Measurements from ENCODE around the gene ELOVL5.
A peak's percentile ranks its signal among the peaks of the same experiment; 100 is the strongest.
"Not testable (repeated sequence)": the region's sequence is repeated elsewhere in the genome, so short reads cannot be mapped to it uniquely, and the experiment has no call there.

Gene ELOVL5, protein sequence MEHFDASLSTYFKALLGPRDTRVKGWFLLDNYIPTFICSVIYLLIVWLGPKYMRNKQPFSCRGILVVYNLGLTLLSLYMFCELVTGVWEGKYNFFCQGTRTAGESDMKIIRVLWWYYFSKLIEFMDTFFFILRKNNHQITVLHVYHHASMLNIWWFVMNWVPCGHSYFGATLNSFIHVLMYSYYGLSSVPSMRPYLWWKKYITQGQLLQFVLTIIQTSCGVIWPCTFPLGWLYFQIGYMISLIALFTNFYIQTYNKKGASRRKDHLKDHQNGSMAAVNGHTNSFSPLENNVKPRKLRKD

DNA sequence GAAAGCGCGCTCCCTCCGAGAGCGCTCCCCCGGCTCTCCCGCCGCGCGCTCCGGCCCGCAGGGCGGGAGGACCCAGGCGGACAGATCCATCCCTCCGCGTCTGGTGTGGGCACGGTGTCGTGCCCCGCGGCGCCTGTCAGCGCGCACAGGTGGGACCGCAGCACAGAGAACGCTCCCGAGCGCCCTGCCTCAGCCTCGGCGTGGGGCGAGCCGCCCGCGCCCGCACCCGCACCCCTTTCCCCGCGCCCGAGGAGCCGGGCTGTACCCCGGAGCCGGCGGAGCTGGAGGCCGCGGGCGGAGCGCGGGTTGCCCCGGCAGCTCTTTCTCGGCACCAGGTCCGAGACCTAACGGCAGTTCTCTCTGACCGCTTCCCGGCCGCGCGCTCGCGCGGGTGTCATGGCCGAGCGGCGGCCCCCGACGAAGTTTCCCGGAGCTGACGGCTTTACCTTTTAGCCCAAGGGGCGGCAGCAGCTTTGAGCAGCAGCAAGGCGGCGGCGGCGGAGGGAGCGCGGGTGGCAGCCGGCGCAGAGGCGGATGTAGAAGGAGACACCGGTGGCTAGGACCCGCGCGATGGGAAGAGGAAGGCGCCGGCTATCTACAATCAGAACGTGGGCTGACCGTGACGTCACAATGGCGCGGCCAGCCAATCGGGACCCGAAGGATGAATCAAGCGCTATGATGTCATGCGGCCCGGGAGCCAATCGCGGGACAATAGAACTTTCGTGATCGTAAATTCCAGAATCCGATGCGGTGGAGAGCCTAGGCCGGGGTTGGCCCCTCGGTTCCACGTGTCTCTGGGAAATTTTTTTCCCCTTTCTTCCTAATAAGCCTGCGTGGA lies at the start of gene ELOVL5:
Gene ELOVL5 (minus strand): TSS at position 580 of the 838 bp plus-strand sequence. CDS start 53,251 bp downstream, outside the sequence.
- DNase-seq, result peak; percentile 93

DNA sequence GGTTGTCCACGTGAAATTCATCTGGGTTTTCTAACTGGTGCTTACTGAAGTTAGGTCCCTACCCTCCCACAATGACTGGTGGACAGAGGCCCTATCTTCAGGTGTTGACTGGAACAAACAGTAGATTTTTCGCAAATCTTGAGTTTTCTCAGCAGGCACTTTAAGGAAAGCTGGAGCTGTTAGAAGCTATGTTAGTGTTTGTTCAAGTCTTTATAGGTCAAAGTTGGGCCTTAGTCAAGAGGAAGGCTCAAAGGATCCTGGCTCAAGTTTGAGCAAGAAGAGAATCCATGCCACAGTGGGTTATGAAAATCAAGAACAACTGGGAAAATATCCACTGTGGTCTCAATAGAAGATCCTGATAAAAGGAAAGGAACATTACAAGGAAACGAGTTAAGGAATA lies 48.5 kb upstream of the ELOVL5 start:
- DNase-seq, result no peak

DNA sequence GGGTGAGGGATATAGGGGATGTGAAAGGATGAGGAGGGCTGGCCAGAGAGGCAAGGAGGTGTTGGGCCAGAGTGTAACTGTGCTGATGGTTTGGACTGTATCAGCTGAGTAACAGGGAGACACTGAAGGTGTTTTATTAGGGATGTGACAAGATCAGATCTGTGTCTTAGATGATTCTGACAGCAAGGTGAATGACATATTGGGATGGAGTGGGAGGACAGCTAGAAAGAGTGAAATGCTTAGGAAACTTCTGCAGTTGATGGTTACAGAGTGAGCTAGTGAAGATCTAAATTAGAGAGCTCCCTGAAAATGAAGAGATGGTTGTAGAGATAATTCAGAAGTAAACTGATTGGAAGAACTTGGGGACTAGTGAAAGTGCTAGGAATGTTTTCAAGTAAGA lies 47.2 kb upstream of the ELOVL5 start:
- no peak for DNase-seq

DNA sequence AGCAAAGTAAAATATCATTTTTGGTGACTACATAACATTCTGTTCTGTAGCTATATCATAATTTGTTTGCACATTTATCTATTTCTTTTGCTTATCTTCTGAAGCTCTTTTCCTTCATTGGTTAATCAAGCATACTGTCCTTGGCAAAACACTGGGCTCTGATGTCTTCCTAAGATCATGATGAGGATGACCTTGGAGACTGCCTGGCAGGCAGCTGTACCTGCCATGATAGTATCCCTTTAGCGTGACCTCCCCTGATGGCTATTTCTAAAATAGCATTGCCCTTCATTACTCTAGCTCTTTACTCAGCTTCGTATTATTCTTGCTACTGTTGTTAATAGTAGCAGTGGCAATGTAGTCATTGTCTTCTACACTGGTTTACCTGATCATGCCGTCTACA lies 46.0 kb upstream of the ELOVL5 start:
- DNase-seq, result no peak

DNA sequence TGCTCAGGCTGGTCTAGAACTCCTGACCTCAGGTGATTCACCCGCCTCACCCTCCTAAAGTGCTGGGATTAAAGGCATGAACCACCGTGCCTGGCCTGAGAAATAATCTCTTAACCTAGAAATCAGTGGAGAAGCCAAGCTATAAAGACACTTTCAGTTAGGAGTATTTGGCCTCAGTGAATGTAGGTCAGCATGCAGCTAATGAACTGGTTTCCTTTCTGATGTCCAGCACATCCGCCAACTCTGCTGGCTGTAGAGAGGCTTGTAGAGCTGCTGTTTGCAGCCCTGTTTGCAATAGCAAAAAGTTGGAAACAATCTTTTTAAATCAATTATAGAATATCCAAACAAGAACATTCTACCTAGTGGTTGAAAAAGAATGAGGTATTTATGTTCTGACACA lies 42.4 kb upstream of the ELOVL5 start:
- no peak for DNase-seq

DNA sequence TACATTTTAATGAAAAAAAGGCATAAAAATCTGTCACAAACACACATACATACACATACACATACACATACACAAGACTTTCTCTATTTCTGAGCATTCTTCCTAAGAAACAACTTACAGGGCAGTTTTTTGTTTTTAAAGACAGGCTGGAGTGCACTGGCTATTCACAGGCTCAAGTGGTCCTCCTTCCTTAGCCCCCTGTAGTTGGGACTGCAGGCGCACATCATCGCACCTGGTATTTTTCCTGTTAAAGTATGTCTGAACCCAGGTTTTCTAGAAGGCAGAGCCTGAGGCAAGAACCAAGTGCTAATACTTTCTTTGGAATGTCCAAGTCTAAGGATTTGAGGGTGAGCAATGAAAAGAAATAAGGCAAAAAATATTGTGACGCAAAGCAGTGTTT lies 41.3 kb upstream of the ELOVL5 start:
- DNase-seq, result no peak

DNA sequence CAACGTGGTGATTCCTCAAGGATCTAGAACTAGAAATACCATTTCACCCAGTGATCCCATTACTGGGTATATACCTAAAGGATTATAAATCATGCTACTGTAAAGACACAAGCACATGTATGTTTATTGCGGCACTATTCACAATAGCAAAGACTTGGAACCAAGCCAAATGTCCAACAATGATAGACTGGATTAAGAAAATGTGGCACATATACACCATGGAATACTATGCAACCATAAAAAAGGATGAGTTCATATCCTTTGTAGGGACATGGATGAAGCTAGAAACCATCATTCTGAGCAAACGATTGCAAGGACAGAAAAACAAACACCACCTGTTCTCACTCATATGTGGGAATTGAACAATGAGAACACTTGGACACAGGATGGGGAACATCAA lies 39.9 kb upstream of the ELOVL5 start:
- not testable (repeated sequence) for DNase-seq

DNA sequence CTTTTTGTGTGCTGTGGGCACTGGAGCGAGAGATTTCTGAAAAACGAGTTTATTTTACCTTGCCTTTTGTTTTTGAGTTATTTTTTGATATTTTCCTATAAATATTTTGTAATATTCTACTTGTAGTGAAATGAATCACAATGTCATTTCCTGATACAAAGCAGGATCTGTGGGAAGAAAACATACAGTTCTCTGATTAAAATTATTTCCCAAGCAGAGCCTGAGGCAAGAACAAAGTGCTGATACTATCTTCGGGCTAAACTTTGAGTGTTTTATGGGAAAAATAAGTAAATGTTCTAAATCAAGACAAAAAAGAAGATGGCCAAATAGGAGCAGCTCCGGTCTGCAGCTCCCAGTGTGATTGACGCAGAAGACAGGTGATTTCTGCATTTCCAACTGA lies 33.7 kb upstream of the ELOVL5 start:
- no peak for DNase-seq

DNA sequence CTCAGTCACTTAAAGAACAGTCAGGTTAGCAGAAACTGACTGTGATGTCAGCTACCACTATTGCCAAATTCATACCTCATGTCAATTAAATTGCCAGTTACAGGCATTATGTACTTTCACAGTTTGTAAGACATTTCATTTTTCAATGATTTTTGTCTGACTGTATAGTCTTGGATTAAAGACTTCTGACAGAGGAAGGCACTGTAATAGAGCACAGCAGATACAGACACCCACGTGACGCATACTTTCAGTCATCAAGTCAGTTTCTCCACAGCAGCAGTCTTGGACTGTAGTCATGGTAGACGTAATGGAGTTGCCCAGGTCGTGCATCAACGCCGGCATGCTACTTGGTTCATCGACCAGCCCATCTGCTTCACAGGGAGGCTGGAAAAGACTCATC lies 29.5 kb upstream of the ELOVL5 start:
- DNase-seq, result no peak

DNA sequence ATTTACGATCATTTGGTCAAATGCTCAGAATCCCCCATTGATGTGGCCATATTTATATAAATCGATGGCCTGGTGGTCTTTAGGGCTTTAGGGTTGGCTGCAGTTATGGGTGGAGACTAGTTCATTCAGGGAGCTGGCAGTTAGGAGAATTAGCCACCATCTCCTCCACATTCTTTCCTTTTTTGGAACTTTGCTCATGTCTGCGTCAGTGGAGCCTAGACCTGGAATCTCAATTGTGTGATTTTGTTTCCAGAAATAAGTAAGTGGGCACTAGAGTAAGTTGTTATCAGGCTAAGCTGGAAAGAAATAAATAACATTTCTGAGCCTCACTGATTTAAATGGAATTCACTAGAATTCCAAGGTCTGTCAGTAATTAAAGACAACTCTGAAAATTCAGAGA lies 29.0 kb upstream of the ELOVL5 start:
- DNase-seq, result no peak

DNA sequence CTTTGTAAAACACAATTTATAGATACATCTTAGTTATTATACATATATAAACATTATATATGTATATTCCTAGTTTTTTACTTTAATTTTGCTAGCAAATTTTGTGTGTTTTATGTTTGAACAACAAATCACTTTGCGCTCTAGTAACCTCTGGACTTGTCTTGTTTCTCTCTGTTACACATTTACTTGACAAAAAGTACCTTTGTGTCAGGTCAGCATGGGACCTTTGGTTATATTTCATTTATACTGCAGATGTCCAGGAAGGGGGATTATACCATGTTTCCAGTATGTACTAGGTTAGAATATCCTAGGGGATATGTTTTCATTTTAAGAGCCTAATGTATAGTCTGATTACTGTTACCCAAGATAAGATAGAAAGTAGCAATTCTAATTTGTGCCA lies 28.5 kb upstream of the ELOVL5 start:
- no peak for DNase-seq

DNA sequence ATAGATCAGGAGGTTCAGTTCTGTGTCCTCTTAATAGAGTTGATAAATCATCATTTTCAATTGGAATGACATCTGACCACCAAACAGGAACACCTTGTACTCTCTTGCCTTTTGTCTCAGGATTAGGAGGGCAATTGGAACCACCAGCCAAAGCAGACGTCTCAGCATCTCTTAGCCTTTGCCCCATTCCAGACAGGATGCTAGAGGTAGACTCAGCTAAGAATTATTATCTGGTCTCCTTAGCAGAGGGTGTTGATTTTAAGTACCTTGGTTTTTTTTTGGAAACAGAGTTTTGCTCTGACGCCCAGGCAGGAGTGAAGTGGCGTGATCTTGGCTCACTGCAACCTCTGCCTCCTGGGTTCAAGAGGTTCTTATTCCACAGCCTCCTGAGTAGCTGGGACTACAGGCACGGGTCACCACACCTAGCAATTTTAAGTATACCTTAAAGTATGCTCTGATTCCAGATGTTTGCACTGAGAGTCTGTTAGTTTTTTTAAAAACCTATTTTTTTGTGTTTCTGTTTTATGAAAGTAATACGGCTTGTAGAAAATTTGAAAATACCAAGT lies 28.0 kb upstream of the ELOVL5 start:
- no peak for DNase-seq

DNA sequence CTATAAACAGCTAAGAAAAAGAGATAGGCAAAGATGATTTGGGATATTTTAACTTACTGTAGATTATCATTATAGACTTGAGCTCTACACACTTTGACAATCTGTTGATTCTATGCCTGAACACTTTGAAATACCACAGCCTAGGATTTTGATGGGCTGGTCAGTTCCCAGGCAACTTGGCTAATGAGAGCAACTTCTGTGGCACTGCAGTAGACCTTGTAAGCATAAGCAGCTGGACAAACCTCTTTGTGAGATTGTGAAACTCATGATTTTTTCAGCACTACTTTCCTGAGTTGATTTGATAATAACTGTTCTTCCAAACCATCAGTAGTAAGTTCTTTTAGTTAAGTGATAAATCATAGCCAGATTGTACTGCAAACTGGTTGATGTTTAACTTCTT lies 27.1 kb upstream of the ELOVL5 start:
- DNase-seq, result no peak

DNA sequence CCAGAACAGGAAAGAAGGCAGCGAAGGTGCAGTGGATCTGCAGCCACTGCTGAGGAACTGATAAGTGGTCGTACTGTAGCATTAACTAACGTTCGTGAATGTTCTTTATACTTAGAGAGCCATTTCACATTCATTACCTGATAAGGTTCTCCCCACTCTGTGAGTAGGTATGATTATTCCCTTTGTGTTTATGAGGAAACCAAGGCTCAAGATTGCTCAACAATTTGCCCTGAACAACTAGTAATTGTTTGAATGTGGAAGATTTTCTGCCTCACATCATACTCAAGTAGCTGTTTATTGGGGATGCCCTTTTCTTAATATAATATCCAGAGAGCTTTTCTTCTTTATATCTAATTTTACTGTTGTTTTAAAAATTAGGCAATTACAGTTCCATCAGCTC lies 24.9 kb upstream of the ELOVL5 start:
- no peak for DNase-seq

DNA sequence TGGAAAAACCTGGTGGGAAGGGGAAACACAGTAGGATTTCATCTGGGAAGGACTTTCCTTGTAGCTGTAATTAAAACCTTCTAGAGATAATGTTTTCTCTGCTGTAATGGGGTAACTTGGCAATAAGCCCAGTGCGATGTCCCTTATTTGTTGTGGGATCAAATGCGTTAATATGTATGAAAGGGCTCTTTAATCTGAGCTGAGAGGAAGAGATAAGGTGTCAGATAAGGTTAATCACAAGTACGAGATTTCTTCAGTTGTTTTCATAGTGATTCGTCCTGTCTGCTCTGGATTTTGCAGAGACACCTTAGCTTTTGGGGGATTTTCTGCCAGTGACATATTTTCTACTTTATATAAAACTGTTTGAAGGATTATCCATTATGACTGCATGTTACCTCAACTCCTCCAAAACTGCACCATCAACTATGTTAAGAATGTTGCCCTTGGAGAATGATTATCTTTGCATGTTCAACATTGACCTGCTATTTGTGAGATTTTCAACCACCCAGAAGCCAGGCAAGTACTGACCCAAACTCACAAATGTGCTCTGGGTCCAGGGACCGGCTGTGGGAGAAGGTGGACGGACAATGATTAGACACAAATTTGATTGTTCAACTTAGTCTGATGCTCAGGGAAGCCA lies 21.2 kb upstream of the ELOVL5 start:
- DNase-seq, result no peak

DNA sequence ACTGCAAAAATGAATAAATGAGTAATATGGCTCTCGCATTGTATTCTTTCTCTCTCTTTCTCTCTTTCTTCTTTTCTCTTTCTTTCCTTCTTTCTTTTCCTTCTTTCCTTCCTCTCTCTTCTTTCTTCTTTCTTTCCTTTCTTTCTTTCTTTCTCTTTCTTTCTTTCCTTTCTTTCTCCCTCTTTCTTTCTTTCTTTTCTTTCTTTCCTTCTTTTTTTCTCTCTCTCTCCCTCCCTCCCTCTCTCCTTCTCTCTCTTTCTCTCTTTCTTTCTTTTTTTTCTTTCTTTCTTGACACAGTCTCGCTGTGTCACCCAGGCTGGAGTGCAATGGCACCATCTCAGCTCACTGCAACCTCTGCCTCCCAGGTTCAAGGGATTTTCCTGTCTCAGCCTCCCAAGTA lies 20.3 kb upstream of the ELOVL5 start:
- no peak for DNase-seq

DNA sequence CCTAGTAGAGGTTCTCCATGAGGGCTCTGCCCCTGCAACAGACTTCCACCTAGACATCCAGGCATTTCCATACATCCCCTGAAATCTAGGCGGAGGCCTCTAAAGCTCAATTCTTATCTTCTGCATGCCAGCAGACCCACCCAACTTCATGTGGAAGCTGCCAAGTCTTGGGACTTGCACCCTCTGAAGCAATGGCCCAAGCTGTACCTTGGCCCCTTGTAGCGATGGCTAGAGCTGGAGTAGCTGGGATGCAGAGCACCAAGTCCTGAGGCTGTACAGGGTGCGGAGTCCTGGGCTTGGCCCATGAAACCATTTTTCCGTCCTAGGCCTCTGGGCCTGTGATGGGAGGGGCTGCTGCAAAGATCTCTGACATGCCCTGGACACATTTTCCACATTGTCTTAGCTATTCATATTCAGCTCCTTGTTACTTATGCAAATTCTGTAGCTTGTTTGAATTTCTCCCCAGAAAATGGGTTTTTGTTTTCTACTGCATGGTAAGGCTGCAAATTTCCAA lies 17.4 kb upstream of the ELOVL5 start:
- DNase-seq, result no peak

DNA sequence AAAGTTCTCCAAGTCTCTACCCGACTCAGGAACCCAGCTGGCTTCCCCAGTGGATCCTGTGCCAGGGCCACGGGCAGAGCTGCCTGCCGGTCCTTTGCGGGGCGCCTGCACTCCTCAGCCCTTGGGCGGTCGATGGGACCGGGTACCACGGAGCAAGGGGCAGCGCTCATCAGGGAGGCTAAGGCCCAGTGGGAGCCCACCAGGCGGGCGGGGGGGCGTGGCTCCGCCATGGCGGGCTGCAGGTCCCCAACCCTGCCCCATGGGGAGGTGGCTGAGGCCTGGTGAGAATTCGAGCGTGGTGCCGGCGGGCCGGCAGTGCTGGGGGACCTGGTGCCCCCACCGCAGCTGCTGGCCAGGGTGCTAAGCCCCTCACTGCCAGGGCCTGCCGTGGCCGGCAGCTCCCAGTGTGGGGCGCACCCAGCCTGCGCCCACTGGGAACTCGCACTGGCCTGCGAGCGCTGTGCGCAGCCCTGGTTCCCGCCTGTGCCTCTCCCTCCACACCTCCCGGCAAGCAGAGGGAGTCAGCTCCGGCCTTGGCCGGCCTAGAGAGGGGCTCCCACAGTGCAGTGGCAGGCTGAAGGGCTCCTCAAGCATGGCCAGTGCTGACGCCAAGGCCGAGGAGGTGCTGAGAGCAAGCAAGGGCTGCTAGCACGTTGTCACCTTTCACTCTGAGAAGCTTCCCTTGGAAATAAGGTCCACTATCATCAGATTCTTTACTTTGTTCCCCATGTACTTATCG lies 14.8 kb upstream of the ELOVL5 start:
- DNase-seq, result no peak

DNA sequence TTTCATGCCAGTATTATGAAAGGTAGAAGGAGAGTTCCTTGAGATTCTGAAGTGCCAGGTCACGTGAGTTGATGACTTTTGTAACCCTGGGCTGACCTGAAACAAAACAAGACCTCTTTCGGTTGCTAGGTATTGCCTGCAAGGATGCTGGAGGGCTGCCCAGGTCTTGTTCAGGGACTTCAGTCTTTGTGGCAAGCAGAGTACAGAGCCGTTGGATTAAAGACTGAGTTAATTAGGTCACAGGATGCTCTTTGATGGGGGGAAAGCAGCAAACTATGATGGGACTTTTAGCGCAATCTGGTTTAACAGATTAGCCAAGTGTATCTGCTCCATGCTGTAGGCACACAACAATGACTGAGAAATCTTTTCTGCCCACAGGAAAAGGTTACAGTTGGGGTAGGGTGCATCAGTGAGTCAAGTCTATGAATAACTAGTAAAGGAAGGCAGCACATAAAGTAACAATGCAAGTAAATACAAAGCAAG lies 12.8 kb upstream of the ELOVL5 start:
- DNase-seq, result peak; percentile 73

DNA sequence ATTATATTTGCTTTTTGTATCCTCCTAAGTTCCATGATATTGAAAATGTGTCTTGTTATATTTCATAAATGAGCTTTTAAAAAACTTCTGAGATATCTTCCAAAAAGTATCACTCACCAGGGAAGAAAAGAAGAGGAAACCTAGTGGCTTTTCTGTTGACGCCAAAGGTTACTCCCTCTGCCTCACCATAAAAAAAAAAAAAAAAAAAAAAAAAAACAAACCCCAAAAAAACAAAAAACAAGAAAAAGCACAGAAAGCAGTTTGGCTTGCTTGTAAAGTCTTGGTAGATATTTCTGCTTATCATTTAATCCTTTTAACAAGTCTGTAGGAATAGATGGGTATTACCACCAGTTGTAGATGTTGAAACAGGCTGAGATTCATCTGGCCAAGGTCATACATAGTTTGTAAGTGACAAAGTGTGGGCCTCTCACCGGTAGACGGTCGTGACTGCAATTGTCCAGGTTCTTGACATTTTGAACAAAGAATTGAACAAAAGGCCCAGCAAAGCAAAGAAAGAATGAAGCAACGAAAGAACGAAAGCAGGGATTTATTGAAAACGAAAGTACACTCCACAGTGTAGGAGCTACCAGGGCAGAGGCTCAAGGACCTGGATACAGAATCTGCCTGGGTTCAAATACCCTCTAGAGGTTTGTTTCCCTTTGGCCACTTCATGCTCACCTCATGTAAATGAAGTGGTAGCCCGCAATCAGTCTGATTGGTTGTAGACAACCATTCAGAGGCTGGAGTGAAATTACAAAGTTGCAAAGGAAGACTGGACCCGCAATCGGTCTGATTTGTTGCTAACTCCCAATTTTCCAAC lies 11.6 kb upstream of the ELOVL5 start:
- no peak for DNase-seq

DNA sequence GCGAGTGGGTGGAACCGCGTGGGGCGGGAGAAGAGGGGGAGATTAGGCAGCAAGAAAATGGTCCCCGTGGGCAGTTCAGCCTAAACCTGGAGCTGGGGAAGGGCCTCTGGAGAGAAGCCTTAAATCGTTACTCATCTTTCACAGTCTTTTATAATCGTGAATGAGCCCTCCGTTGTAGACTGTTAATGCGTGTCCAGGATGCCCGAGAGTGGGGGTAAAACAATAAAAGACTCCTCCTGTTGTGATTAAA lies 11.0 kb upstream of the ELOVL5 start:
- DNase-seq, result no peak
